HepG2 (cell line): Measurements from ENCODE around the gene STRBP.

ENCODE experiments used
- EZH2 ChIP-seq: conservative IDR thresholded peaks from 2 replicates; pipeline ENCODE4 v1.6.1; 2012; ENCODE audit warnings: mild to moderate bottlenecking, low read depth, low read length, moderate library complexity
- MTF2 ChIP-seq: sonication (generic); formaldehyde crosslinking; IDR thresholded peaks from 2 replicates; pipeline ENCODE4 v1.5.0; 2020; ENCODE audit warnings: missing genetic modification reagents, borderline replicate concordance
- RAD21 ChIP-seq: fragments of 450-650 bp; formaldehyde crosslinking; IDR thresholded peaks from 2 replicates; pipeline ENCODE4 v1.5.0; 2020; ENCODE audit warnings: mild to moderate bottlenecking
- ZBTB33 ChIP-seq: sonication (generic); formaldehyde crosslinking; IDR thresholded peaks from 2 replicates; pipeline ENCODE4 v1.4.0; 2020; ENCODE audit warnings: missing genetic modification reagents

- no peak for TF ChIP-seq RAD21 (CRISPR knock-in tag)
- TF ChIP-seq EZH2 = no peak
- no peak for TF ChIP-seq MTF2 (CRISPR knock-in tag)
- no peak for TF ChIP-seq ZBTB33 (CRISPR knock-in tag)
These were observed 184.1 kb downstream of the STRBP start for GRCh38 chr9:123084256-123084655.
